A673 (cell line): ENCODE measurements around the gene SHC1.

ENCODE experiments used
- CTCF ChIP-seq: fragments of 300-800, 200-600 bp; sonication (generic); conservative IDR thresholded peaks from 2 replicates; pipeline ENCODE4 v1.5.1; 2017; ENCODE audit warnings: low read depth, mild to moderate bottlenecking, antibody characterized with exemption, low read length, moderate library complexity, mixed read lengths
- EZH2 ChIP-seq: fragments of 200-600 bp; sonication (generic); IDR thresholded peaks from 2 replicates; pipeline ENCODE4 v1.6.1; 2017; ENCODE audit warnings: borderline replicate concordance, low read depth, mild to moderate bottlenecking, mixed read lengths, antibody characterized with exemption, low read length; ENCODE audit not compliant: poor library complexity, severe bottlenecking

- TF ChIP-seq CTCF (peak; percentile 99), EZH2 (no peak)
These were observed 28.4 kb upstream of the SHC1 start for GRCh38 chr1:154998818-154999570.
